HG03097 (cell line): ENCODE results near the gene SH3BP5.

Experiments
- ATAC-seq: cut with Tn5 transposase; IDR thresholded peaks from one replicate; pipeline ENCODE4 v1.9.1; 2021; ENCODE audit not compliant: unreplicated experiment, low FRiP score

Gene SH3BP5

DNA sequence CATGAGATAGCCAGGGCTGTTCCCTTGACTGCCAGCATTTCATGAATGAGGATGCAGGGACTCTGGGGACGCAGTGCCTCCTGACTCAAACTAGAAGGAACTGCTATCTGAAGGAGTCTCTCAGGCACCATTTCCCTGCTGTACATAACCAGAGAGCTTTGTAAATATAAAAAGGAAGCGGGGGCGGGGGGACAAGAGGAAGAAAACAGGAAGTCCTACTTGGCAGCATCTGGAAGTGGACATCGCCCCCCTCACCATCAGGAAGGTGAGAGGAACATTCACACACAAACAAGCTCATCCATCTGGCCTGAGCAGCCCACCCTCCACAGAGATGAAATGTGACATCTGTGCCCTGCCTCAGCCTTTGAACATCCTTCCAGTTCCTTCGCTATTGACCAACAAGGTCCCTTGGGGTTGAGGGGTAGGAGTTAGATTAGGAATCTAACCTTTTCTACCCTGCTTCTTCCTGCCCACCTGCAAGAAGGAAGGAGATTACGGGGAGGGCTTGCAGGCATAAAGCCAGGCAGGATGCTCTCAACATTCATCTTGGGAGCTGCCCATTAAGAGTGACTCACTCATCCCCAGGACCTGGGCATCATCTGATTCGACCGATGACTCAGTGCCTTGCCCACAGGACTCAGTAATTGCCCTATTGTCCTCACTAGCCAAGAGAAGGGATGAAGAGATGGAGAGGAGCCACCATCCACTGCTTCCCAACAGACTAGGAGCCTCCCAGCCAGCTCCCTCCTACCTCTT lies 31.9 kb downstream of the SH3BP5 start:
- ATAC-seq, result no peak

DNA sequence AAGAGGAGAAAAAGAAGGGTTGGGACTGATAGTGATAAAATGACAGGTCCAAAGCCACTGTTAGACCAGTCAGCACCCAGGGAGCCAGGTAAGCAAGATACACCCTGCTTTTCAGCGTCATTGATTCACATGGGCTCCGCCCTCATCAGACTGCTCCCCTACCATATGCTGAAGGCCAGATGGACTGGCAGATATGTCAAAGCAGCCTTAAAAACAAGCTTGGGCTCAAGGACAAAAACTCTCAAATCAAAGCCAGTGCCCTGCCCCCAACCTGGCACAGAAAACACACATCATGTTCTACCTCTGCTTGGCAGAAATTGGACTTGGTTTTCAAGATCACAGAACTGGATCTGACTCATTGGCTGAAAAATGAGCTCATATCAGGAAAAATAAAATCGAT lies 33.4 kb downstream of the SH3BP5 start:
- no peak for ATAC-seq

DNA sequence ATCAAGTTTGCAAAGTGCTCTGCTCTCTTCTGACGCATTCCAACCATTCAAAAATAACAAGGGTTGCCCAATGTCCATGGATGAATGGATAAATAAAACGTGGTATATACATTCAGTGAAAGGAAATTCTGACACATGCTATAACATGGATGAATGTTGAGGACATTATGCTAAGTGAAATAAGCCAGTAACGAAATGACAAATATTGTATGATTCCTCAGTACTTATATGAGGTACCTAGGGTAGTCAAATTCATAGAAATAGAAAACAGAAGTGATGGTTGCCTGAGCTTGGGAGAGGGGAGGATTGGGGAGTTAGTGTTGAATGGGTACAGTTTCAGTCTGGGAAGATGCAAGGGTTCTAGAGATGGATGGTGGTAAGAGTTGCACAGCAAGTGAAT lies 33.9 kb downstream of the SH3BP5 start:
- no peak for ATAC-seq

DNA sequence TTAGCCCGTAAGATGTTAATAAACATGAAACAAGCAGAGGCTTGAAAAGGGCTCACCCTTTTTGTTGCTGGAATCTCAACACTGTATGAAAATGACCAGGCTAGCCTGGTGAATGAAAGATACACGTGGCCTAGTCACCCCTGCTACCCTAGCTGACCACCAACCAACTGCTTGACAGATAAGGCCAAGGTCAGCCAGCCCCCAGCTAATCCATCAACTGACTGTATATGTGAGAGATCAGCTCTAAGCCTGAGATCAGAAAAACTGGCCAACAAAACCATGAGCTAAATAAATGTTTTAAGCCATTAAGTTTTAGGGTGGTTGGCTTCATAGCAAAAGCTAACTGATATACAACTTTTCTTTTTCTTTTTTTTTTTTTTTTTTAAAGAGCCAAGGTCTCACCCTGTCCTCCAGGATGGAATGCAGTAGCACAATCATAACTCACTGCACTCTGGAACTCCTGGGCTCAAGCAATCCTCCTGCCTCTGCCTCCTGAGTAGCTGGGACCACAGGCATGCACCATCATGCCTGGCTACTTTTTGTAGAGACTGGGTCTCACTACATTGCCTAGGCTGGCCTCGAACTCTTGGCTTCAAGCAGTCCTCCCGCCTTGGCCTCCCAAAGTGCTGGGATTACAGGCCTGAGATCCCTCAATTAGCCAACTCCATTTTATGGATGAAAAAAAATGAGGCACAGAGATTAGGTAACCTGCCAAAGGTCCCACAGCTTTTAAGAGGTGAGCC lies 34.6 kb downstream of the SH3BP5 start:
- no peak for ATAC-seq

DNA sequence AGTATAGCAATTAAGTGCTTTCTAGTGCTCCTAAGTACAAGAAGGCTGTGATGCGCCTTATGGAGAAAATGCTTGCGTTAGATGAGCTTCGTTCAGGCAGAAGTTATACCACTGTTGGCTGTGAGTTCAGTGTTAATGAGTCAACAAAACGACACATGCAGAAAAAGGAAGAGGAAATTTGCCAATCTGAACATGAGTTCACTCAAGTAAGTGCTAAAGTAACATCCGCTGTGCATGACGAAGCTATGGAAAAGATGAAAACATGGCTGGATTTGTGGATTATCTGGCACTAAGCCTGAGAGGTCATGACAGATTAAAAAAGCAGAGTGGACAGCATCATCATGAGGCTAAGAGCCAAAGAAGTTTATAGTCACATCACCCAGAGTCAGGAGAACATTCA lies 36.9 kb downstream of the SH3BP5 start:
- no peak for ATAC-seq

DNA sequence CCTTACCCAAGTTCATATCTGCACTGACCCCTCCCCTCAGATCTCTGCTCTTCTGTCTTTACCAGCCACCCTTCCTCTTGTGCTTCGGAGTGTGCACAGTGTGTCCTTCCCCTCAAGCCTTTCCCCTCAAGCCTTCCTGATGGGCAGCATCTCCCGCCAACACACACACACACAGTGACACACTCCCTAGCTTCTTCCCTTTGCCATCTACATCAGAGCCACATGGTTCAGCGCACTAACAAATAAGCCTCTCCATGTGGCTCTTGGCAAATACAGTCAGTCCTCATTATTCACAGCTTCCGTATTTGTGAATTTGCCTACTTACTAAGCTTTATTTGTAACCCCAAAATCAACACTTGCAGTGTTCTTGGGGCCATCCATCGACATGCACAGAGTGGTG lies 37.5 kb downstream of the SH3BP5 start:
- no peak for ATAC-seq

DNA sequence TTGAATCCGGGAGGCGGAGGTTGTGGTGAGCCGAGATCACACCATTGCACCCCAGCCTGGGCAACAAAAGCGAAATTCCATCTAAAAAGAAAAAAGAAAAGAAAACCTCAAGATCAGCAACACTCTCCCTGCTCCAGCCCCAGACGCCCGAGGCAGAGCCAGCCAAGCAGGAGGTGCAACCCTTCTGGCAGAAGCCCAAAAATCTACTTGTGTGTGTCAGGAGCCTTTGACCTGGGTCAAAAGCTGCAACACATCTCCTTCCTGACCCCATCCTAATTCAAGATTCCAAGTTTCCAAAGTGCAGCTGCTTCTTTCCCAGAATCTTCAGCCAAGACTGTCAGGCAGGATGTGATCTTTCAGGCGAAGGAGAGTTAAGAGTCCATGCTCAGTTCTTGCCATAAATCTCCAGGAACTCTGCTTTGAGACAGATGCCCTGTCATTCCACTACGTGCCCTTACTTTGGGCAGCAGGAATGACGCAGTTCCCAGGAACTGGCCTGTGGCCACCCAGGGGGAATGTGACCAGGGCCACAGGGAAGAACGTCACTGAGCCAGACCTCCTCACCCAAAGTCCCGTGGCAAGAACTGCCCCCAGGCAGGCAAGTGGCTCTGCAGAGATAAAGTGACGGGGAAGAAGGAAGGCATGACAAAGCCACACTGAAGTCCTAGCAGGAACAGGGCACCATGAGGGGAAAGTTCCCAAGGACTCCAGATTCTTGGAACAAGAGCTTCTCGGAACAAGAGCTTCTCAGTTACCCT lies 39.4 kb downstream of the SH3BP5 start:
- ATAC-seq, result no peak

DNA sequence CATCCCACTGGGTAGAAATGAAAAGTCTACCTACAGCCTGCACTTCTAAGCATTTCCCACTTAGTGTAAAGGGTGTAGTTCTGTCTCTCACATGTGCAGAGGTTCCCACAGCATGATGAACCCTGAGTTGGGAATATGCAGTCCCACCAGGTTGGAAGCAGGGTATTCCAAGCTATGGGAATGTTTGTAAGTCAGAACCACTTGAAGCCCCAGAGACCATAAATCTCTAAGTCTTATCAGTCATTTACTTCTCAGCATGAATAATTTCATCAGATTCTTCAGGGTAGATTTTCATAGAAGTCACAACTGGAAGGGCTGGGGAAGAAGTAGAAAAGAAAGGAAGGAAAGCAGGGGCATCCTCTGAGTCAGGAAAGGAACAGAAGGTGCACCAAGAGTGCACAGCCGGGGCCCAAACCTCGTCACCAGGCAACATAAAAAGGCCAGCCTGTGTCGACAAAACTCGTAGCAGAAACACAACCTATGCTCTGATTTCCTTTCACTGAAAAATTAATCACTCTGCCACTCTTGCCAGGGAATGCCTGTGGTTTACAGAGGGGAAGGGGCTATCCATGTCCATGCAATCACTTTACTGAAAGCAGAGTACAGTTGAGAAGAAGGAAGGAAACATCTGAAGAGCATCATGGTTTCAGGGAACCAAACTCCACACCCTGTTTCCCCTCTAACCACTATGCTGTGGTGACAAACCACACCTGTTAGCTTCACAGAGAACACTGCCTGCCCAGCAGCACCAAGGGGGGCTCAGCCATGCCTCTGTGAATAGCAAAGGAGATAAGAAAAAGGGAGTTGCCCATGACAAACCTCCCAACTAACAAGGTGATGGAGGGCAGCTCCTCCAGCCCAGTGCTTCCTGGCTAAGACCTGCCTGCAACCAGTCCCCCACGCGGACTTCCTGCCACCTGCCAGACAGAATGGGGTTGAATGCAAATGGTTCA lies 40.5 kb downstream of the SH3BP5 start:
- ATAC-seq, result peak; percentile 78

DNA sequence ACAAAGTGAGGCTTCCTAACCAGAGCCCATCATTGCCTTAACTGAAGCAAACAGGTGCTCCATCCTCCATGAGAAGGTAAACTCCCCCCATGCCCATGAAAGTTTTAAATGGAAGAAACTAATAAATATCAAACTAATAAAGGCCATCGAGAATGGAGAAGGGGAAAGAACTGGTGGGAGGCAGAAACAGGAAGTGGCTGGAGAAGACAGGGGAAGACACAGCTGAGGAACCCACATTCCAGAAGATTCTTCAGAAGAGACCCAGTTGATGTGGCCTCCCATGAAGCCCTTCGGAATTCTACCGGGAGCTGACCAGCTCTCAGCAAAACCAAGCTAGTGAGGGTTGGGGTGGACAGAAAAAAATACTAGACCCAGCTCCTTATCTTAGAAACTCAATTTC lies 41.6 kb downstream of the SH3BP5 start:
- ATAC-seq, result no peak

DNA sequence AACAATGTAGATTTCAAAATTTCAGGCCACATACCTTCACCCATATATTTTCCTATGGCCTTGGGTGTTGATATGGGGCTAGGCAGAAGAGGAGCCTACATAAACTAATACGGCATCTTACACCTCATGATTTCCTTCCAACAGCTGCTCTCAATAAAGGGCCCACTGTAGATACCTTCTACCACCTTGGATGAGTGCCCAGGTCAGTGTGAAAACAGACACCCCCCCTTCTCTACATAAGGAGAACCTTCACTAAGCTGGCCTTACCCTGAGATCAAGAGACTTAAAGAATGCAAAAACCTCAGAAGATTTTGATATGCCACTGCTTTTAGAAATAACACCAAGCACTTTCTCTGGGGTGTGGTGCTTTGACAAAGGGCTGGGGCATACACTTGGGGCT lies 42.7 kb downstream of the SH3BP5 start:
- ATAC-seq, result no peak

DNA sequence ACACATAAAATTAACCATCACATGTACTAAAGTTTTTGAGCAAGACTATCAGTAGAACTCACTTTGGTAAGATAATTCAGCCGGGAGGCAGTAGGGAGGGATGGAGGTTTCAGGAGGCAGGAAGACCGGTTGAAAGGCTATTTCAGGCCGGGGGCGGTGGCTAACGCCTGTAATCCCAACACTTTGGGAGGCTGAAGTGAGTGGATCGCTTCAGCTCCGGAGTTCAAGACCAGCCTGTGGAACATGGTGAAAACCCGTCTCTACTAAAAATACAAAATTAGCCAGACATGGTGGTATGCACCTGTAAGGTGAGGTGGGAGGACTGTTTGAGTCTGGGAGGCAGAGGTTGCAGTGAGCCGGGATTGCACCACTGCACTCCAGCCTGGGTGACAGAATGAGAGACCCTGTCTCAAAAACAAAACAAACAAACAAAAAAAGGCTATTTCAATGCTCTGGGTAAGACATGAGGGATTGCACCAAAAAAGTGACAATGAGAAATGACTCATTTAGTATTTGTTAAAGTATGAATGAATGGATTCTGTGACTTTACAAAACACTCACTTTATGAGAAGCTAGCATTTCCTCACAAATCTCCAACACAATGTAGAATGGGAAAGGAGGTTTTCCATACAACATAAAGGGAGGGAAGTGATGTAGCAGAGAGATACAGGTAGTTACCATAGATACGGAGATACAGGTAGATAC lies 43.9 kb downstream of the SH3BP5 start:
- no peak for ATAC-seq

DNA sequence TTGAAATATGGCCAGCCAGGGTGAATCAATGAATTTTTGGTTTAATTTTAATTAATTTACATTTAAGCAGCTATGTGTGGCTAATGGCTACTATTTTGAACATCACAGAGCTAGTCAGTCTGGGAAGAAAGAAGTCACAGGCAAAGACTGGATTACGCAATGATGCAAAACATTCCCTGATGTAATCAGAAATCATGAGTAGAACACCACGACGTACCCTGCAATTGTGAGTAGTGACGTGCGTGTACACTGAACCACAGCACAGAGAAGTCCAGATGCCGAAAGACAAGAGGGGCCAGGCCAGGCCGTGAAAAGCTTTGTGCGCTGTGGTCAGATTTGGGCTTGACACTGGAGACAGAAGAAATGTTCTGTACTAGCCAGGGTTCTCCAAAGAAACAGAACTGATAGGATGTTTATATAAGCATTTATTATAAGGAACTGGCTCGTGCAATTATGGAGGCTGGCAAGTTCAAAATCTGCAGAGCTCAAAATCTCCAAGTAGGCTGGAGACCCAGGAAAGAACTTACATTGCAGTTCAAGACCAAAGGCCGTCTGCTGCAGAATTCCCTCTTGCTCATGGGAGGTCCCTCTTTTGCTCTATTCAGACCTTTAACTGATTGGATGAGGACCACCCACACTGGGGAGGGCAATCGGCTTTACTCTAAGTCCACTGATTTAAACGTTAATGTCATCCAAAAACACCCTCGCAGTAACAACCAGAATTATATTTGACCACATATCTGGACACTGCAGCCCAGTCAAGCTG lies 44.6 kb downstream of the SH3BP5 start:
- ATAC-seq, result no peak

DNA sequence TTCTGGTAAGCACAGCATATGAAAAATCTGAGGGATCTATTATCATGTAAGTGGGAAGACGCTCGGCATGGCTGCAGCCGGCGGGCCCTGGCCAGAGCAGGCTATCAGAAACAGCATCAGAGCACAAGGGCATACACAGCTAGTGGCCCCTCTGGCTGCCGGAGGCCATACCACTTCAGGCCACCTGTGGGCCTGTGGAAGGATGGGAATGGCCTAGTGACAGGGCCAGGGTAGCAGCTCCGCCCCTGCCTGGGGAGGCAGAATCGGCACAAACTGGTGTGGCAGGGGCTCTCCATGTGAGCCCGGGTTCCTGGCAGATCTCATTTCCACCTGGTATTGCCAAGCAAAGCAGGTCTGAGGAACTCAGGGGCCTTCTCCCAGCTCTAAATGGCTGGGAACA lies 46.4 kb downstream of the SH3BP5 start:
- no peak for ATAC-seq

DNA sequence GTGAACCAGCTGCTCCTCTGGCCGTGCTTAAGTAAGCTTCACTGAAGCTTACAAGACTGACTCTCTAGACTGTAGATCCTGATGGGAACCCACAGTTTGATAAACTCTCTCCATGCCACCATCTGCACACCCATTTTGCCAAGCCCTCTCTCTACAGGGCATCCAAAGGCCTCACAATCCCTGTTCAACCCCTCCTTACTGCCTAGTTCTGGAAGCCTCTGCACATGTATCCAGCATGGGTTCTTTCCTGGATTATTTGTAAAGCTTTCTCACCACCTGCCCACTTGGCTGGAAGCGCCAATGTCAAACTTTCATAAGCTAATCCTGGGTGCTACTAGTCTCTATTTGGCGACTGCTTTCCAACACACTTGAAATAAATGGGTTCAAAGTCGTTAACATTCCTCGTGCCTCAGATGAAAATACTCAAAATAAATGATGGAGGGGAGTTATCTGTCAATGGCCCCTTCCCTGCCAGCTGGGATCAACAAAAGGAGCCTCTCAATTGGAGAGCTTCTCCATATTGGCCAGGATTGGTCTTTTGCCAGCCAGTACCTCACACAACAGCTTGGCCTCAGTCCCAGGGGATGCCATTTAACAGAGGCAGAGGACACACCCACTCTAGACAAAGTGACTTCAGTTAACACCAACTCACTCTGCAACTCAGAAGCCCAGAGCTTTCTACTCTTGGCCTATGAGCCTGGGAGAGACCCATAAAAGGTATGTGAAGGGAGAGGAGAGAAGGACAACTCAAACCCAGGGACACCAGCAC lies 48.1 kb downstream of the SH3BP5 start:
- ATAC-seq, result no peak

DNA sequence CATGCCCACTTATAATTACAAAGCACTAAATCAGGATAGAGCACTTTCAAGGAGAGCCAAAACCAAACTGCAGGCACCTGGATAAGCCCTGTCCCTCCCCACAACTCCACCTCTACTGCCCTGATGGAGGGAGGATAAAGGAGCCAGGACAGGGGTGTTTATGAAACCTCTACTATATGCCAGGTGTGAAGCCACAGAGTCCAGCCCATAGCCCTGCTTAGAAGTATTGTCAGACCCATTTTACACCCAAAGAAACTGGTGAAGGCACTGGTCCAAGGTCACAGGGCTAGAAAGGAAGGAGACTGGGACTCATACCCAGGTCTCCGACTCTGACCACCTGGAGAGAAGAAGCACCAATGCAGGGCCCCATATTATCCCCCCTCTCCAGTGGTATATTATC lies 48.7 kb downstream of the SH3BP5 start:
- ATAC-seq, result no peak

DNA sequence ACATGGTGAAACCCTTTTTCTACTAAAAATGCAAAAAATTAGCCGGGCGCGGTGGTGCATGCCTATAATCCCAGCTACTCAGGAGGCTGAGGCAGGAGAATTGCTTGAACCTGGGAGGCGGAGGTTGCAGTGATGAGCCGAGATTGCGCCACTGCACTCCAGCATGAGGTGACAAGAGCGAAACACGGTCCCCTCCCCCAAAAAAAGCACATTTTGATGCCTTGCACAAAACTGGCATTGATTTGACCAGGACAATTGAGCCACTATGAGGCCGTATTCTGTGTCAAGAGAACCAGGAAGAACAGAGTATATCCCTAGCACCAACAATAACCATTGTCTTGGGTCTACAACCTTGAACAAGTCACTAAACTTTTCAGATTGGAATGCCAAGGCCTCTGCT lies 50.6 kb downstream of the SH3BP5 start:
- ATAC-seq, result no peak

DNA sequence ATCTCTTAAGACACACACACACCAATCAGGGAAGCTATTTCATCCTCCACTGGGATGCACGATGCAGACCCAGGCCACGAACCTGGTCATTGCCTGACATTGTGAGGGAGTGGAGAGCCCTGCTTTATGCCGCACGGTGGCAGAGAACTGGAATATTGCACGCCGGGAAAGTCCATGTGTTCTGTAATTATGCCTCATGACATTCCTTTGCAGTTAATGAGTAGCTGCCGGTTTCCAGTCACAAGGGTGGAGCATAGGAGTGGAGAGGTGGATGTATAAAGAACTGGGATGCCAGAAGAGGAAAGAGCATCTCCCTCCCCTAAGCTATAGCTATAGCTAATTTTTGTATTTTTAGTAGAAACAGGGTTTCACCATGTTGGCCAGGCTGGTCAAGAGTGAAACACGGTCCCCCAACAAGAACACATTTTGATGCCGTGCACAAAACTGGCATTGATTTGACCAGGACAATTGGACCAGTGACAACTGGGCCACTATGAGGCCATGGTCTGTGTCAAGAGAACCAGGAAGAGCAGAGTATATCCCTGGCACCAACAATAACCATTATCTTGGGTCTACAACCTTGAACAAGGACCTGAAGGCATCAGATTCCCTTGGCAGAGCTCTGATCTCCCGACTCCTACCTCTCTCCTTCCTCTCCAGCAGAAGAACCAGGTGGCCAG lies 51.4 kb downstream of the SH3BP5 start:
- no peak for ATAC-seq
